Calu3 (cell line): ENCODE measurements around the gene SERPINE1. TPM values are rescaled to one million over a fixed set of nuclear protein-coding genes. Genes with fewer than 3 reads are reported as not detected.
"Not testable (repeated sequence)": the region's sequence is repeated elsewhere in the genome, so short reads cannot be mapped to it uniquely, and the experiment has no call there.

Source experiments
- BruUV-seq: library from RNA; stranded (reverse); fragments of 400-500 nt; replicated peaks from 2 replicates; lab custom pipeline; 2021; lab: Mats Ljungman, UMichigan
- CTCF ChIA-PET: fragments of 300-600 bp; sonication (Branson Sonifier 250); formaldehyde crosslinking; loops from one replicate; lab custom pipeline; 2022; ENCODE audit warnings: antibody characterized with exemption; lab: Charles Lee
- DNase-seq: peaks from one replicate; pipeline ENCODE4 v3.0.0; 2022
- H3K27ac Mint-ChIP-seq: one replicate; pipeline ENCODE4 v1.8.0; 2022; ENCODE audit warnings: mixed read lengths; ENCODE audit not compliant: unreplicated experiment
- H3K27me3 Mint-ChIP-seq: one replicate; pipeline ENCODE4 v1.8.0; 2022; ENCODE audit warnings: mixed read lengths; ENCODE audit not compliant: unreplicated experiment
- H3K36me3 Mint-ChIP-seq: one replicate; pipeline ENCODE4 v1.8.0; 2022; ENCODE audit warnings: mild to moderate bottlenecking, moderate library complexity, mixed read lengths; ENCODE audit not compliant: insufficient read depth, unreplicated experiment
- H3K4me1 Mint-ChIP-seq: one replicate; pipeline ENCODE4 v1.8.0; 2022; ENCODE audit warnings: mild to moderate bottlenecking, low read depth, mixed read lengths; ENCODE audit not compliant: unreplicated experiment
- H3K4me3 Mint-ChIP-seq: one replicate; pipeline ENCODE4 v1.8.0; 2022; ENCODE audit warnings: mild to moderate bottlenecking, low read depth, moderate library complexity, mixed read lengths; ENCODE audit not compliant: unreplicated experiment
- H3K9me3 Mint-ChIP-seq: one replicate; pipeline ENCODE4 v1.8.0; 2022; ENCODE audit warnings: low read depth, mixed read lengths; ENCODE audit not compliant: unreplicated experiment
- CTCF ChIP-seq: fragments of 200-600 bp; IDR thresholded peaks from one replicate; pipeline ENCODE4 v1.8.0; 2022; ENCODE audit warnings: antibody characterized with exemption; ENCODE audit not compliant: unreplicated experiment
- intact Hi-C: fragments of 100-400 bp; cut with micrococcal nuclease; formaldehyde crosslinking; loops from one replicate; pipeline ENCODE4 v1.10.0; 2022; ENCODE audit not compliant: unreplicated experiment
- total RNA-seq: library from RNA; stranded (reverse); gene quantifications from 2 replicates; pipeline ENCODE4 v1.2.3, GENCODE V29; 2022

Gene SERPINE1
- total RNA-seq, 1 experiment from 2014 or later = 1.1 TPM

- no peaks in the 10 kb centered on the region for H3K9me3 Mint-ChIP-seq
- peaks cover 21% of the 10 kb centered on the region for H3K4me1 Mint-ChIP-seq
- TF ChIP-seq CTCF = no peak
- CTCF ChIA-PET = interaction anchor here (1.0 kb wide), 1 partner anchor 18 kb away, joined by 4 read pairs; no protein-coding TSS in a partner anchor
- H3K27ac Mint-ChIP-seq = no peak overlapping the region
- no peaks in the 10 kb centered on the region for H3K27me3 Mint-ChIP-seq
- intact Hi-C loops = no loop called here
- H3K4me3 Mint-ChIP-seq = no peak overlapping the region
- DNase-seq = no peak
- no TSS peak for BruUV-seq
- H3K36me3 Mint-ChIP-seq = no peaks in the 10 kb centered on the region
These were observed 784 bp upstream of the SERPINE1 start for GRCh38 chr7:101125989-101126650.

- peaks cover 11% of the 10 kb centered on the region for H3K4me1 Mint-ChIP-seq
These were observed 646 bp downstream of the SERPINE1 start for GRCh38 chr7:101127460-101128039.

GRCh38 chr7:101128040-101128834 lies 1.3 kb downstream of the SERPINE1 start:
- intact Hi-C loops = no loop called here
- CTCF ChIA-PET = interaction anchor here (0.7 kb wide), 1 partner anchor 556 kb away, joined by 4 read pairs; no protein-coding TSS in a partner anchor
- TF ChIP-seq CTCF = no peak
- no TSS peak for BruUV-seq
- DNase-seq = no peak
- Mint-ChIP-seq H3K4me3 (no peak overlapping the region), H3K36me3 (no peaks in the 10 kb centered on the region), H3K4me1 (peaks cover 8% of the 10 kb centered on the region), H3K27ac (no peak overlapping the region), H3K9me3 (no peaks in the 10 kb centered on the region), H3K27me3 (no peaks in the 10 kb centered on the region)

More at GRCh38 chr7:101127460-101128039, 646 bp downstream of the SERPINE1 start:
- DNase-seq = no peak
- H3K27me3 Mint-ChIP-seq = no peaks in the 10 kb centered on the region
- CTCF ChIA-PET = no interaction called here
- H3K9me3 Mint-ChIP-seq = no peaks in the 10 kb centered on the region
- TF ChIP-seq CTCF = no peak
- no peak overlapping the region for H3K27ac Mint-ChIP-seq
- BruUV-seq = no TSS peak
- no peaks in the 10 kb centered on the region for H3K36me3 Mint-ChIP-seq
- H3K4me3 Mint-ChIP-seq = no peak overlapping the region
- intact Hi-C loops = no loop called here

GRCh38 chr7:101129603-101130117 lies 2.8 kb downstream of the SERPINE1 start:
- no peak for TF ChIP-seq CTCF
- CTCF ChIA-PET = interaction anchor here (0.6 kb wide), 1 partner anchor 12 kb away, joined by 3 read pairs; no protein-coding TSS in a partner anchor
- Mint-ChIP-seq H3K27me3 (no peaks in the 10 kb centered on the region), H3K4me1 (peaks cover 15% of the 10 kb centered on the region), H3K27ac (no peak overlapping the region), H3K4me3 (no peak overlapping the region), H3K36me3 (no peaks in the 10 kb centered on the region), H3K9me3 (no peaks in the 10 kb centered on the region)
- intact Hi-C loops = no loop called here
- no TSS peak for BruUV-seq
- DNase-seq = no peak

GRCh38 chr7:101132626-101133600 lies 6.0 kb downstream of the SERPINE1 start:
- DNase-seq, intact Hi-C loops, BruUV-seq, H3K9me3 Mint-ChIP-seq, H3K27me3 Mint-ChIP-seq, H3K27ac Mint-ChIP-seq, H3K36me3 Mint-ChIP-seq, H3K4me3 Mint-ChIP-seq: not testable (repeated sequence)
- peaks cover 14% of the 10 kb centered on the region for H3K4me1 Mint-ChIP-seq
- CTCF ChIA-PET = interaction anchor here (0.7 kb wide), 1 partner anchor 436 kb away, joined by 5 read pairs; no protein-coding TSS in a partner anchor
